ENCODE measurements around the gene HNRNPF. TPM values are rescaled to one million over a fixed set of nuclear protein-coding genes. Genes with fewer than 3 reads are reported as not detected.

Gene HNRNPF
- total RNA-seq, 1 donor from 2014 or later = 307 TPM

DNA sequence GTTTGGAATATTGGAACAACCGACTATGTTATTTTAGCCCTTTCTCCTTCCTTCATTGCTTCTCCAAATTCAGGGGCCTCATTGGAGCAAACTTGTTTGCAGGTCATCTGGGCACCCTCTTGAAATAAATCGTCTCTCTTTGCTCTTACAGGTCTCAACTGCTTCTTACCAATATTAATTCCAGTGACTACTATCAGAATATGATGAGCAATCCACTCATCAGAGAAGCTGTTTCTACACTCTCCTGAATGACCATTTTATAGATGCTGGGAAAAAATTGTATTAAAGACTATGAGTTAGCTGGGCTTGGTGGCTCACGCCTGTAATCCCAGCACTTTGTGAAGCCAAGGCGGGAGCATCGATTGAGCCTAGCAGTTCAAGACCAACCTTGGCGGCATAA, 12.5 kb upstream of the HNRNPF start:
- DNase-seq (ENCODE audit: low spot score) = no peak

DNA sequence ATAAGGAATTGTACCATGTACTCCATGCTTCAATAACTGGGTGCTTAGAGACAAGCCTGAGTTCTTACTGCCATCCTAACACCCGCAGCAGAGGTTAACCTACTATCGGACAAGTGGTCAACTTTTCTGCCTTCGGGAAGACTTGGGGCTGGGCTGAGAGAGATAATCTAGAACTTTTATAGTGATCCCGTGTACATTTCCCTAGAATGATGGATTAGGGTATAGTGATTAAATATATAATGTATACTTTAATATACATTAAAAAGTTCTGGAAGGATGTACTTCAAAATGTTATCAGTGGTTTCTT, 12.2 kb upstream of the HNRNPF start:
- no peak for DNase-seq (ENCODE audit: low spot score)

DNA sequence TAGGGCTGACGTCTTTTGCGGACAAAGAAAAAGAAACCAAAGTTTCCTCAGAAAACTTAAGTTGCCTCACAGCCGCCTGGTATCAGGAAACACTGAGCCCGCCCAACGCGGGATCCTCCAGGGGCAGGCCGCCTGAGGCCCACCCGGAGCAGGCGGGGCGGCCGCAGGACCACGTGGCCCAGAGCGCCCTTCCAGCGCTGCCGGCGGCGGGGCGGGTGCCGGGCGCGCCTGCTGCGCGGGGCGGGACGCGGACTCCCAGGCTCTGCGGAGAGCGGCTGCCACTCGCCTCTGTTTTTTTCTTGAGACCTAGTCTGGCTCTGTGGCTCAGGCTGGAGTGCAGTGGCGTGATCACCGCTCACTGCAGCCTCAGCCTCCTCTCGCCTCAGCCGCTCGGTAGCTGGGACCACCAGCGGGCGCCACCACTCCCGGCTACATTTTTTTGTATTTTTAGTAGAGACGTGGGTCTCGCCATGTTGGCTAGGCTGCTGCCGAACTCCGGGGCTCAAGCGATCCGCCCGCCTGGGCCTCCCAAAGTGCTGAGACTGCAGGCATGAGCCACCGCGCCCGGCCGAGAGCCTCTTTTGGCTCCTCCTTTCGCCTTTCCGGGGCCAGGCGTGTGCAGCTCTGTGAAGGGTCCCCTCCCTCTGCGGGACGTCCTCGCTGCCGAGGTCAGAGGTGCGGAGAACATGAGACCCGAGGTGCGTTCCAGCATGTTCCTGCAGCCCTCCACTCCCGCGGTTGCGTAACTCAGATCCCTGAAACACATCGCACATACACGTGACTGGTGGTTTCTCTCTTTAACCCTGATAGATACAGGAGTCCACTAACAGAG, 11.6 kb upstream of the HNRNPF start:
- DNase-seq (ENCODE audit: low spot score) = peak; percentile 94

DNA sequence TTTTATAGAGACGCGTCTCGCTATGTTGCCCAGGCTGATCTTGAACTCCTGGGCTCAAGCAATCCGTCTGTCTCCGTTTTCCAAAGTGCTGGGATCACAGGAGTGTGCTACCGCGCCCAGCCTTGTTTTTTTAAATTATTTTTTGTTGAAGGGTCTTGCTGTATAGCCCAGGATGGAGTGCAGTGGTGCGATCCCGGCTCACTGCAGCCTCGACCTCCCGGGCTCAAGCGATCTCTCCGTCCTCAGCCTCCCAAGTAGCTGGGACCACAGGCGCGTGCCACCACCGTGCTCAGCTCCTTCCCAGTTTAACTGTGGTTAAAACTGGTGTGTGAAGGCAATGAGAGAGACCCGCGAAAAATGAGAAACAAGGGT, 11.0 kb upstream of the HNRNPF start:
- DNase-seq (ENCODE audit: low spot score) = no peak

DNA sequence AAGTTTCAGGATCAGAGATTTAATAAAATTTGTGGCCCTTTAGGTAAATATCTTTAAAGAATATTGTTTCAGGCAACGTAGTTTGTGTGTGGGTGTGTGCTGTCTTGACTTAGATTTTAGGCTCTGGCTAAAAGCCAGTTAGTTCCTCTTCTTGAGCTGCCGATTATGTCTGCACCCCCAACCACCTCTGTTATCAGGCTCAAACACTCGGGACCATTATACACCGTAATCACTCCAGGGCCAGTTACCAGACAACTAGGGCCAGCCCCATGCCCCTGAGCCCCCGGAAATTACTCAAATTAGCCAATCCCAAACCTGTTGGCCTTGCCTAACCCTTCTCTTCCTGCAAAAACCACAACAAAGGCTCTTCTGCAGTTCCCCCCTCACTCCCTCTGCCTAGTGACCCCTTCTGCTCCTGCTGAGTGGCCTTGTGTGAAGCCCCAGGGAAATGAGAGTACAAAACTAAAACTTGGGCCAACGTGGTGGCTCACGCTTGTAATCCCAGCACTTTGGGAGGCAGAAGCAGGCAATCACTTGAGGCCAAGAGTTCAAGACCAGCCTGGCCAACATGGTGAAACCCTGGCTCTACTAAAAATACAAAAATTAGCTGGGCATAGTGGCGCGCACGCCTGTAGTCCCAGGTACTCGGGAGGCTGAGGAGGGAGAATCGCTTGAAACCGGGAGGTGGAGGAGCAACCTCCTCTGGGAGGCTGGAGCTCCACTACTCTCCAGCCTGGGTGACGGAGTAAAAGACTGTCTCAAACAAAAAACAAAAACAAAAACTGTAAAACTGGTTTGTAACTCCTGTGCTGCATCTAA, 9.2 kb upstream of the HNRNPF start:
- DNase-seq (ENCODE audit: low spot score) = no peak

DNA sequence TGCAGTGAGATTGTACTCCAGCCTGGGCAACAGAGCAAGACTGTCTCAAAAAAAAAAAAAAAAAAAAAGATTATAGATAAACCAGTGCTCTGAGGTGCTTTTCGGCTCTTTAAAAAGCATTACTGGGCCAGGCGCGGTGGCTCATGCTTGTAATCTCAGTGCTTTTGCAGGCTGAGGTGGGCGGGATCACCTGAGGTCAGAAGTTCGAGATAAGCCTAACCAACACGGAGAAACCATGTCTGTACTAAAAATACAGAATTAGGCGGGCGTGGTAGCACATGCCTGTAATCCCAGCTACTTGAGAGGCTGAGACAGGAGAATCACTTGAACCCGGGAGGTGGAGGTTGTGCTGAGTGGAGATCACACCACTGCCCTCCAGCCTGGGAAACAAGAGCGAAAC, 6.6 kb upstream of the HNRNPF start:
- DNase-seq (ENCODE audit: low spot score) = no peak

DNA sequence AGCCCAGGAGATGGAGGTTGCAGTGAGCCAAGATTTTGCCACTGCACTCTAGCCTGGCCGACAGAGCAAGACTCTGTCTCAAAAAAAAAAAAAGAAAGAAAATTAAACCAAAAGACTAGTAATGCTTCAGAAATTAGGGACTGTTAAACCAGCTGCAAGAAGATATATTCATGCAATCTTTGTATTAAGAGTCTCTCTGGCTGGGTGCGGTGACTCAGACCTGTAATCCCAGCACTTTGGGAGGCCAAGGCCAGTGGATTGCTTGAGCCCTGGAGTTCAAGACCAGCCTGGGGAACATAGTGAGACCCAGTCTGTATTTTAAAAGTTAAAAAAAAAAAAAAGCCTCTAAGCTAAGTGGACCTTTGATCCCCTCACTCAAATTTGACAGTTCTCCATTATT, 2.5 kb upstream of the HNRNPF start:
- no peak for DNase-seq (ENCODE audit: low spot score)

DNA sequence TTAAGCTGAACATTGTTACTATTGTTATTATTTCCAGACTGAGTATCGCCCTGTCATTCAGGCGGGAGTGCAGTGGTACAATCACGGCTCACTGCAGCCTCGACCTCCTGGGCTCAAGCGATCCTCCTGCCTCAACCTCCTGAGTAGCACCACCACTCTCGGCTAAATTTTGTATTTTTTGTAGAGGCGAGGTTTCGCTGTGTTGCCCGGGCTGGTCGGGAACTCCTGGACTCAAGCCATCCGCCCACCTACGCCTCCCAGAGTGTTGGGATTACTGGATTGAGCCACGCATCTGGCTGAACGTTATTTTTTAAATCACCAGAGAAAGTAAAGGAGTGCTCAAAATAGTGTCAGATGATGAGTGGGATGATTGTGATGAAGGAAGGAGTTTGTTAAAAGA, 1.4 kb upstream of the HNRNPF start:
- DNase-seq (ENCODE audit: low spot score) = no peak

DNA sequence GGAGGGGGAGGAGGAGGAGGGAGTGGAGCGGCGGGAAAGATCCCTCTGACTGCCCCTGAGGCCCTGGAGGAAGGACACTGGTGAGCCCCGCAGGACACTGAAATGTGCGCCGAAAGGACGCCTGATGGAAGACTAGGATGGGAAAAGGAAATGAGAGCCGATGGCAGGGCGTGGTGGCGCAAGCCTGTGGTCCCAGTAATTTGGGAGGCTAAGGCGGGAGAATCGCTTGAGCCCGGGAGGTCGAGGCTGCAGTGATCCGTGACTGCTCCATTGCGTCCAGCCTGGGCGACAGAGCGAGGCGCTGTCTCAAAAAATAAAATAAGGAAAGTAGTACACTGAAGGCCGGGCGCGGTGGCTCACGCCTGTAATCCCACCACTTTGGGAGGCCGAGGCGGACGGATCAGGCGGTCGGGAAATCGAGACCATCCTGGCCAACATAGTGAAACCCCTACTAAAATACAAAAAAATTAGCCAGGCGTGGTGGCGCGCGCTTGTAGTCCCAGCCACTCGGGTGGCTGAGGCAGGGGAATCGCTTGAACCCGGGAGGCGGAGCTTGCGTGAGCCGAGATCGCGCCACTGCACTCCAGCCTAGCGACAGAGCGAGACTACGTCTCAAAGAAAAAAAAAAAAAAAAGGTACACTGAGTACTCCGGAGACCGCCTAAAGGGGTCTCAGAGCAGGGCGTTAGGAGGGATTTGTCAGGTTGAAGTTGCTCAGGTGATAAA, 561 bp upstream of the HNRNPF start:
- no peak for DNase-seq (ENCODE audit: low spot score)

DNA sequence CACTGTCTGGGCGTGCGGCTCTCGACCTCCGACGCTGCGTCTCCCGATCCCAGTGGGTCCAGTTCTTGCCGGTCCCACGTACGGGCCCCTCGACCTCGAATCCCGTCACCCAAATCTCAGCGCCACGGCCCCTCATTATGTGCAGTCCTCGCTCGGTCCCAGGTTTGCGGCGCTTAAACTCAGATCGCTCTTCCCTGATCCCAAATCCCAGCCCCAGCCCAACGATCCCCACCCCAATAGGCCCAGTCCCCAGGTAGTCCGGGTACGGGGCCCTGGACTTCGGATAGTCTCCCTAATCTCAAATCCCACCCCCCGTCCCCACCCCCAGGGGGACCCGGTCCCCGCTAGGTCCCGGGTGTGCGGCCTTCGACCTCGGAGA, 666 bp downstream of the HNRNPF start:
- peak; percentile 49 for DNase-seq (ENCODE audit: low spot score)

DNA sequence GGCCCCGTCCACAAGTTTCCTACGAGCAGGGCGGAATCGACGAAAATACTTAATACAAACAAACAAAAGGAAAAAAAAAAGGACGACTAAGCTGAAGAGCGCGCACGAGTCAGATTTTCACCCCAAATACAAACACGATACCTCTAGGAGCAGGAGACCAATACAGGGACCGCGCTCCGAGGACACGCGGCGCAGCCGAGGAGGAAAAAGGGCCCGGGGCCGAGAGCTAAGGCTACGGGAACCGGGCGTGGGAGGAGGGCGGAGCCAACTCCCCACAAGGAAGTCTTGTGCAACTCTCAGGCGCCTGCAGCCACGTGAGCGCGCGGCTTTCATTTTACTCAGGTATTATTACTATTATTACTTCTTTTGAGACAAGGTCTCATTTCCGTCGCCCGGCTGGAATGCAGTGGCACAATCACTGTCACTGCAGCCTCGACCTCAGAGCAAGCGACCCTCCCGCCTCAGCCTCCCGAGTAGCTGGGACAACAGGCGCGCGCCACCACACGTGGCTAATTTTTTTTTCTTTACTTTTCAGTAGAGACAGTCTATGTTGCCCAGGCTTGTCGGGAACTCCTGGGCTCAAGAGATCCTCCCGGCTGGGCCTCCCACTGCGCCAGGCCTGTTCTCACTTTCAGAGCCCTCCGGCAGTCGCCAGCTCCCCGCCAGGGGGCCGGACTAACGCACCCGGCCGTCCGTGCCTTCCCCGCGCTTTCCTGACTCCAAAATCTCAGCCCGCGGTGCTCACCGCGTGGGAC, 1.2 kb downstream of the HNRNPF start:
- peak; percentile 93 for DNase-seq (ENCODE audit: low spot score)

DNA sequence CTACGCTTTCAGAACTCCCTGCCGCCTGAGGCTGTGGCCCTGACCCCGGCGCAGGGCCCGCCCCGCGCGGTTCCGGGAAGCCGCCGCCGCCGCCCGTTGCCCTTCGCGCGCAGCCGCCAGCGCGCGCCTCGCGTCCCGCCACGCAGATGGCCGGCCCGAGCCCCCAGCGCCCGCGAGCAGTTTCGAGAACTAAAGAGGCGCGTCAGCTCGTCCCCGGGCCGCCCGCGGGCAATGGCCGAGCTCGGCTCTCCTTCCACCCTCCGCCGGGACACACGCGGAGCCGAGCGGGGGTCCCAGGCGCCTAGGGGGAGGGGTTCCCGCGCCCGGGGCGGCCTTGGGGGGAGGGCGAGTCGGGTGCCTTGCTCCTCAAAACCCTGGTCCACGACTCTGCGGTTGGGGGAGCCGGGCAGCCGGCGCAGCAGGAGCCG, 1.8 kb downstream of the HNRNPF start:
- peak; percentile 68 for DNase-seq (ENCODE audit: low spot score)

DNA sequence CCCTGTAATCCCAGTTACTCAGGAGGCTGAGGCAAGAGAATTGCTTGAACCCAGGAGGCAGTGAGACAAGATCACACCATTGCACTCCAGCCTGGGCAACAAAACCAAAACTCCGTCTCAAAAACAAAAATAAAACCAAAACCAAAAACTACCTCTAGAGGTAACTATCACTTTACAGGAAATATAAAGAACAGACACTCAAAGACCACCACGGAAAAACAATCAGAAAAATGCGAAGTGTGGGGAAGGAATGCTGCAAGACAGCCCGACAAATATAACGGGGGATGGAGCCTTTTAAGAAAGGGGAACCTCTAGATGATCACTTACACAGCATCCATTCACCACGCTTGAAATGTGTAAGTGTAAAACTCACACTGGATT, 4.3 kb downstream of the HNRNPF start:
- no peak for DNase-seq (ENCODE audit: low spot score)

DNA sequence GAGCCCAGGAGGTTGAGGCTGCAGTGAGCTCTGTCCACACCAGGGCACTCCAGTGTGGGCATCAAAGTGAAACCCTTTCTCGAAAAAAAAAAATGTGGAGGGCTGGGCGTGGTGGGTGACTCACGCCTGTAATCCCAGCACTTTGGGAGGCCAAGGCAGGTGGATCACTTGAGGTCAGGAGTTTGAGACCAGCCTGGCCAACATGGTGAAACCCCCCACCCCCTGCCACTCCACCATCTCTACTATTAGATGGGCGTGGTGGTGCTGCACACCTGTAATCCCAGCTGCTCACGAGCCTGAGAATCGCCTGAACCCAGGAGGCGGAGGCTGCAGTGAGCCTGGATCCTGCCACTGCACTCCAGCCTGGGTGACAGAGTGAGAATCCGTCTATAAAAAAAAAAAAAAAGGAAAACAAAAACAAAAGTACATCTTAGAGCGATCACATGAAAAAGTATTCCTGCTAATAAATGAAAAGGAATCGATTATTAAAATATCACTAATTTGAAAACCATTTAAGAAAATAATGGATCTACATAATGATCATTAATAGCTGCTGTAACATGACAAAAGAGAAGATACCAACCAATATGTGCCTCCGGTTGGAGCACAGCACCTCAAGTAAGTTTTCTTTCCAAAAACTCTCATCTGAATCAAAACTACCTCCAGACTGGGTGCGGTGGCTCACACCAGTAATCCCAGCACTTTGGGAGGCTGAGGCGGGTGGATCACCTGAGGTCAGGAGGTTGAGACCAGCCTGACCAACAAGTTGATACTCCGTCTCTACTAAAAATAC, 4.9 kb downstream of the HNRNPF start:
- DNase-seq (ENCODE audit: low spot score) = no peak

DNA sequence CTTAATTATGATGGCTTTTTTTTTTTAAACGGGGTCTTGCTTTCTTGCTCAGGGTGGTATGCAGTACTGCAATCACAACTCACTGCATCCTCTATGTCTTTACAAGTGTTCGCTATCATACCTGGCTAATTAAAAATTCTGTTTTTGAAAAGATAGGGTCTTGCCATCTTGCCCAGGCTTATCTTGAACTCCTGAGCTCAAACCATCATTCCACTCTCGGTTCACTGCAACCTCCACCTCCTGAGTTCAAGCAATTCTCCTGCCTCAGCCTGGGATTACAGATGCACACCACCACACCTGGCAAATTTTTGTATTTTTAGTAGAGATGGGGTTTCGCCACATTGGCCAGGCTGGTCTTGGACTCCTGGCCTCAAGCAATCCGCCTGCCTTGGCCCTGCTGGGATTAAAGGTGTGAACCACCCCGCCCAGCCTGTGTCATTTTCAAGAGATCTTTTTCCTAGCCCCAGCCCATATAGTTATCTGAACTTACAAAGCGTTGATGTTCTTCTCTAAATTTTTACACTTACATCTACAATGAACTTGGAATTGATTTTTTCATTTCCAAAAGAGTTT, 6.0 kb downstream of the HNRNPF start:
- DNase-seq (ENCODE audit: low spot score) = no peak

DNA sequence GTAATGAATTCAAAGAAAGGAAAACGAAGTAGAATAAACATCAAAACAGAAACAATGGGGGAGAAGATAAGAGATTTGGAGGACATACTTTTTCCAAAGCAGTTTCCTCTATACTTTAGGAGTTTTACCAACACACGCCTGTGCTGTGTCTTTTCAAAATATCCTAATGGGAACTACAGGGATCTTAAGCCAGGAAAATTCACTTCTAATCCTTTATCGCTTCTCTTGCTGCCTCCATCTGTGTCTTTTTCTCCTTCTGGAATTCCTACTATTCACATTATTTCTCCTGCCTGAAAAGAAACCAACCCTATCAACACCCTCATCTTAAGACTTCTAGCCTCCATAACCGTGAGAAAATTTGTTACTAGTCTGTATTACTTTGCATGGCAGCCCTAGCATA, 6.8 kb downstream of the HNRNPF start:
- no peak for DNase-seq (ENCODE audit: low spot score)

DNA sequence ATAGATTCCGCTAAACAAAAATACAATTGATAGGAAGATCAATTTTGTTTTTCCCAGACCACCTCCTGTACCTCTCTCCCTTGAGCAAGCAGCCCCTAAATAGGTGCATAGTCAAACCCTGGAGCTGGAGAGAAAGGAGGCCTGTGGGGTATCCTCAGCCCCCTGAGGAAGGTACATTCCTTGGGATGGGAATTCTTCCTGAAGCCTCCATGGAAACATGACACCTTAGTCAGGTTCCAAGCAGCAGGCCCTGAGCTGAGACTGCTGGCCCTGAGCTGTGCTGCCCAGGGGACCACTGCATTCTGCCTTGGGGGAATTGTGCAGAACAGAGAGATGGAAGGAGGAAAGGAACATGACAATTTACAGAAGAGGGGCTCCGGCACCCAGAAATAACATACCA, 7.4 kb downstream of the HNRNPF start:
- DNase-seq (ENCODE audit: low spot score) = no peak

DNA sequence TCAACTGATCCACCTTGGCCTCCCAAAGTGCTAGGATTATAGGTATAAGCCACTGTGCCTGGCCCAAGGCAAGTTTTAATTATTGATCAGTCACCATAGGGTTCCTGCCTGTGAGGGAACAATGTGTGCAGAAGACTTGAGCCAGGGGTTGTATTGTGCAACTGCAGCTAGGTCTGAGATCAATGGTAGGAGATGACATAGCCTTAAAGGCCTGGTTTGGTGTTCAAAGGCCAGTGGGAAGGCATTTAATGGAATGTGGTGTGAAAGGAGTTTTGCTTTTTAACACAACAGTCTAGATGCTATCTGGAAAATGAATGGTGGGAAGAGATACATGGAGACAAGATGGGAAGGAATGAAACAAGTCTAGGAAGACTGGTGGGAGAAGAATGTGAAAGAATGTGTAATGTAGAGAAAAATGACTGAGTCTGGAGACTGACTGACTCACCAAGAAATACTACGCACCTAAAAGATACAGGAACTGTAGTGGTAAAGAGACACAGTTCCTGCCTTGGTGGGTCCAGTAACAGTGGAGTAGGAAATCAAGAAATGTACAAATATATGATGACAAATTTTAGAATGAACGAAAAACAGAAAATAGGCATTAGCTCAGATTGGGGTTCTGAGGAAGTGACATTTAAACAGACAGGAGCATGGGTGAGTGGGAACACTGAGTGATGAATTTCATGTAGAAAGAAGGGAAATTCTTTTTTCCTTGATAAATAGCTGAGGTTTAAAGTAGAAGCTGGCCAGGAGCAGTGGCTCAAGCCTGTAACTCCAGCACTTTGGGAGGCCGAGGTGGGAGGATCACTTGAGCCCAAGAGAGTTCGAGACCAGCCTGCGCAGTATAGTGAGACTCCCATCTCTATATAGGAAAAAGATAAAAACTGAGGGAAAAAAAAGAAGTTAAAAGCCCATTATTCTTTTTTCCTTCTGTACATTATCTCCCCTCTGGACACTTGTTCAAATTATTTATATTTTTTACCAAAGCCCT, 9.4 kb downstream of the HNRNPF start:
- no peak for DNase-seq (ENCODE audit: low spot score)

DNA sequence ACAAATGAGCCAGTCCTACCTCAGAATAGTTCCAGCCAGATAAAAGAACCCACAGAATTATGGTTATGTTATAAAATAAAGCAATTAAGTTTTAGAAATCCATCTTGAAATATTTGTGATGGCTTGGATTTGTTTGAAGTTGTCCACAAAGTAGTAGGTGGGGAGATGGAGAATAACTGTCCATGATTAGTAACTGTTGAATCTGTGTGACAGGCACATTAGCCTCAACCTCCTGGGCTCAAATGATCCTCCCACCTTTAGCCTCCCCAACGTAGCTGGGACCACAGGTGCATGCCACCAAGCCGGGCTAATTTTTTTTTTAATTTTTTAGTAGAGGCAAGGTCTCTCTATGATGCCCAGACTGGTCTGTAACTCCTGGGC, 10.1 kb downstream of the HNRNPF start:
- no peak for DNase-seq (ENCODE audit: low spot score)

All from ureter (tissue), 1 donor.